A549 (cell line): ENCODE data around the gene IGIP.

Source experiments
- BHLHE40 ChIP-seq: IDR thresholded peaks from 2 replicates; pipeline ENCODE4 v1.6.1; 2012; ENCODE audit warnings: low read depth, low read length, inconsistent platforms
- CTCF ChIP-seq: fragments of >200 bp; sonication (Bioruptor Twin); formaldehyde crosslinking; IDR thresholded peaks from 3 replicates; pipeline ENCODE4 v1.5.1; 2016
- HDAC2 ChIP-seq: fragments of 200-600 bp; sonication (generic); IDR thresholded peaks from 2 replicates; pipeline ENCODE4 v1.6.1; 2016
- HOXA7 ChIP-seq: fragments of 250-450 bp; sonication (Bioruptor Pico); IDR thresholded peaks from 2 replicates; pipeline ENCODE4 v1.5.0; 2020; ENCODE audit warnings: mild to moderate bottlenecking, moderate library complexity
- NFE2L2 ChIP-seq: fragments of 150-350 bp; conservative IDR thresholded peaks from 2 replicates; pipeline ENCODE4 v1.6.1; 2014; ENCODE audit warnings: low read length
- POLR2A ChIP-seq: IDR thresholded peaks from 2 replicates; pipeline ENCODE4 v1.6.1; 2012; ENCODE audit warnings: mild to moderate bottlenecking, low read length
- RNF2 ChIP-seq: fragments of 200-600 bp; sonication (generic); IDR thresholded peaks from 2 replicates; pipeline ENCODE4 v1.6.1; 2016; ENCODE audit warnings: low read depth, mild to moderate bottlenecking, antibody characterized with exemption, moderate library complexity, borderline replicate concordance
- SMC3 ChIP-seq: fragments of >200 bp; sonication (Bioruptor Twin); formaldehyde crosslinking; IDR thresholded peaks from 3 replicates; pipeline ENCODE4 v1.6.1; 2018; ENCODE audit warnings: inconsistent platforms
- TP53 ChIP-seq: fragments of 250-450 bp; sonication (Bioruptor Pico); IDR thresholded peaks from 2 replicates; pipeline ENCODE4 v1.5.0; 2021; ENCODE audit warnings: mild to moderate bottlenecking, moderate library complexity

- no peak for TF ChIP-seq CTCF
- no peak for TF ChIP-seq SMC3
- no peak for TF ChIP-seq POLR2A
- no peak for TF ChIP-seq TP53 (CRISPR knock-in tag)
- no peak for TF ChIP-seq HDAC2
- TF ChIP-seq RNF2: no peak
- TF ChIP-seq HOXA7: no peak
- TF ChIP-seq BHLHE40: no peak
- no peak for TF ChIP-seq NFE2L2
These were observed at the start of gene IGIP for GRCh38 chr5:140125637-140126036.
